ENCODE measurements around the gene ZFP30. TPM values are rescaled to one million over a fixed set of nuclear protein-coding genes. Genes with fewer than 3 reads are reported as not detected.

ZFP30 gene
- total and polyA plus RNA-seq, 2 of the 13 experiments (the other 11 are each of a cell fraction or from before 2014, with no cell fraction given) = 3.4 to 19.2 TPM

DNA sequence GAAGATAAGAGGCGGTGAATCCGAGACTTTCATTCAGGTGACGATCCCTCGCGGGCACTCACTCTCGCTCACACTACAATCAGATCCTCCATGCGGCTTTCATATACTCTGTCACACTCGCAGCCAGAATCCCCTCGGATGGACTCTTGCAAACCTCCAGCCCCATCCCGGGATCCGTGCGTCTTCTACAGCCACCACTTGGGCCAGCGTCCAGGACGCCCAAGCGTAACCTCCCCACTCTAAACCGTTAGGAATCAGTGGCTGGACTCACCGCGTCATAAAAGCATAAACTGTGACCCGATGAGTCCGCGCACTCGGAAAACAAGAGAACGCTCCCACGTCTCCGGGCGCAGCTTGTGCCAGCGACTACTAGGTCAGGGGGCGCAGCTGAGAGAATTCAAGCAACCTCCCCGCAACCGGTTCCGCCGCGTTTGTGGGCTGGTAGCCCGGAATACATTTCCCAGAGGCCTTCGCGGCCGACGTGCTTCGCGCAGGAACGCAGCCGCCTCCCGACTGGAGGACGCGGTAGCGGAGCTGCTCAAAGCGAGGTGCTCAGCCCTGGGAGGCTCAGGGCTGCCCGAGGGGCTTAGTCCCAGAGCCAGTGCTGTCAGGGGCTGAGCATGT lies 36.7 kb upstream of the ZFP30 start (continued):
- TF ChIP-seq, protein P1, sequence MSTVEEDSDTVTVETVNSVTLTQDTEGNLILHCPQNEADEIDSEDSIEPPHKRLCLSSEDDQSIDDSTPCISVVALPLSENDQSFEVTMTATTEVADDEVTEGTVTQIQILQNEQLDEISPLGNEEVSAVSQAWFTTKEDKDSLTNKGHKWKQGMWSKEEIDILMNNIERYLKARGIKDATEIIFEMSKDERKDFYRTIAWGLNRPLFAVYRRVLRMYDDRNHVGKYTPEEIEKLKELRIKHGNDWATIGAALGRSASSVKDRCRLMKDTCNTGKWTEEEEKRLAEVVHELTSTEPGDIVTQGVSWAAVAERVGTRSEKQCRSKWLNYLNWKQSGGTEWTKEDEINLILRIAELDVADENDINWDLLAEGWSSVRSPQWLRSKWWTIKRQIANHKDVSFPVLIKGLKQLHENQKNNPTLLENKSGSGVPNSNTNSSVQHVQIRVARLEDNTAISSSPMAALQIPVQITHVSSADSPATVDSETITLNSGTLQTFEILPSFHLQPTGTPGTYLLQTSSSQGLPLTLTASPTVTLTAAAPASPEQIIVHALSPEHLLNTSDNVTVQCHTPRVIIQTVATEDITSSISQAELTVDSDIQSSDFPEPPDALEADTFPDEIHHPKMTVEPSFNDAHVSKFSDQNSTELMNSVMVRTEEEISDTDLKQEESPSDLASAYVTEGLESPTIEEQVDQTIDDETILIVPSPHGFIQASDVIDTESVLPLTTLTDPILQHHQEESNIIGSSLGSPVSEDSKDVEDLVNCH (CRISPR knock-in tag; IDR thresholded peaks at IDR 0.05) = no peak
- TF ChIP-seq ZNF768 (CRISPR knock-in tag; IDR thresholded peaks at IDR 0.05) = peak; percentile 46
- no peak for TF ChIP-seq RFX3 (CRISPR knock-in tag; IDR thresholded peaks at IDR 0.05)
- no peak for TF ChIP-seq ZNF256 (CRISPR knock-in tag; conservative IDR thresholded peaks at IDR 0.05)
- TF ChIP-seq ZKSCAN5 (CRISPR knock-in tag; IDR thresholded peaks at IDR 0.05) = no peak
- TF ChIP-seq, protein P2, sequence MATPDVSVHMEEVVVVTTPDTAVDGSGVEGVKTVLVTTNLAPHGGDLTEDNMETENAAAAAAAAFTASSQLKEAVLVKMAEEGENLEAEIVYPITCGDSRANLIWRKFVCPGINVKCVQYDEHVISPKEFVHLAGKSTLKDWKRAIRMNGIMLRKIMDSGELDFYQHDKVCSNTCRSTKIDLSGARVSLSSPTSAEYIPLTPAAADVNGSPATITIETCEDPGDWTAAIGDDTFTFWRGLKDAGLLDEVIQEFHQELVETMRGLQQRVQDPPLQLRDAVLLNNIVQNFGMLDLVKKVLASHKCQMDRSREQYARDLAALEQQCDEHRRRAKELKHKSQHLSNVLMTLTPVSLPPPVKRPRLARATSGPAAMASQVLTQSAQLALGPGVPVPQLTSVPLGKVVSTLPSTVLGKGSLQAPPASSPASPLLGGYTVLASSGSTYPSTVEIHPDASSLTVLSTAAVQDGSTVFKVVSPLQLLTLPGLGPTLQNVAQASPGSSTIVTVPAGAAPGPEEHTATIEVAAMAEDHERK (CRISPR knock-in tag; IDR thresholded peaks at IDR 0.05; ENCODE audit: low read depth) = peak; percentile 93
- TF ChIP-seq ZNF558 (CRISPR knock-in tag; IDR thresholded peaks at IDR 0.05; ENCODE audit: borderline replicate concordance) = peak; percentile 81; the same call in 1 of the 2 replicates
- TF ChIP-seq EHMT2 (IDR thresholded peaks at IDR 0.05; ENCODE audit: borderline replicate concordance, low read depth, low read length) = no peak
- TF ChIP-seq ZNF205 (CRISPR knock-in tag; IDR thresholded peaks at IDR 0.05) = no peak; the same call in 1 of the 2 replicates
- no peak for TF ChIP-seq ZNF781 (CRISPR knock-in tag; IDR thresholded peaks at IDR 0.05; ENCODE audit: borderline replicate concordance, not compliant biosample characterization)
- TF ChIP-seq HNRNPH1 (optimal IDR thresholded peaks at IDR 0.05; ENCODE audit: low read depth, low read length) = no peak
- TF ChIP-seq FOXJ3 (CRISPR knock-in tag; IDR thresholded peaks at IDR 0.05; ENCODE audit: borderline replicate concordance) = no peak
- TF ChIP-seq ZNF580 (CRISPR knock-in tag; IDR thresholded peaks at IDR 0.05; ENCODE audit: borderline replicate concordance, low read depth) = peak; percentile 94; the same call in 1 of the 2 replicates
- no peak for TF ChIP-seq ZNF326 (CRISPR knock-in tag; IDR thresholded peaks at IDR 0.05; ENCODE audit: borderline replicate concordance)
- peak; percentile 71; the same call in 1 of the 2 replicates for TF ChIP-seq ZNF232 (CRISPR knock-in tag; IDR thresholded peaks at IDR 0.05; ENCODE audit: borderline replicate concordance)
- no peak for TF ChIP-seq ZBTB1 (CRISPR knock-in tag; IDR thresholded peaks at IDR 0.05; ENCODE audit: borderline replicate concordance)
- TF ChIP-seq ZMAT5 (CRISPR knock-in tag; IDR thresholded peaks at IDR 0.05; ENCODE audit: borderline replicate concordance, low read depth) = no peak
- TF ChIP-seq CENPBD1 (CRISPR knock-in tag; IDR thresholded peaks at IDR 0.05; ENCODE audit: borderline replicate concordance, low read depth) = peak; percentile 59; the same call in 1 of the 2 replicates
- TF ChIP-seq, protein P3, sequence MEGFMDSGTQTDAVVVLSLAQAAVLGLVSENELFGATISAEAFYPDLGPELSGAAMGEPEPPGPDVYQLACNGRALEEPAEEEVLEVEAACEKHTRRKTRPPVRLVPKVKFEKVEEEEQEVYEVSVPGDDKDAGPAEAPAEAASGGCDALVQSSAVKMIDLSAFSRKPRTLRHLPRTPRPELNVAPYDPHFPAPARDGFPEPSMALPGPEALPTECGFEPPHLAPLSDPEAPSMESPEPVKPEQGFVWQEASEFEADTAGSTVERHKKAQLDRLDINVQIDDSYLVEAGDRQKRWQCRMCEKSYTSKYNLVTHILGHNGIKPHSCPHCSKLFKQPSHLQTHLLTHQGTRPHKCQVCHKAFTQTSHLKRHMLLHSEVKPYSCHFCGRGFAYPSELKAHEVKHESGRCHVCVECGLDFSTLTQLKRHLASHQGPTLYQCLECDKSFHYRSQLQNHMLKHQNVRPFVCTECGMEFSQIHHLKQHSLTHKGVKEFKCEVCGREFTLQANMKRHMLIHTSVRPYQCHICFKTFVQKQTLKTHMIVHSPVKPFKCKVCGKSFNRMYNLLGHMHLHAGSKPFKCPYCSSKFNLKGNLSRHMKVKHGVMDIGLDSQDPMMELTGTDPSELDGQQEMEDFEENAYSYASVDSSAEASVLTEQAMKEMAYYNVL (CRISPR knock-in tag; IDR thresholded peaks at IDR 0.05; ENCODE audit: borderline replicate concordance) = no peak; the same call in 1 of the 2 replicates
